ENCODE results near the gene TRPC1. TPM values are rescaled to one million over a fixed set of nuclear protein-coding genes. Genes with fewer than 3 reads are reported as not detected.

The TRPC1 gene
- total RNA-seq = 10 to 100 TPM in 1 of 3 donors, 1 to 10 TPM in 1, under 1 TPM in 1; 0.87 to 11.4 (median 2.0) TPM
- long read RNA-seq, donor 1, full-length matches to known transcripts = 3 of 7 reads
- long read RNA-seq, donor 1, partial matches to known transcripts = 2 of 7 reads
- long read RNA-seq, donor 1, other reads (novel, unspliced or antisense) = 2 of 7 reads
- long read RNA-seq, donor 2 = 0 reads

DNA sequence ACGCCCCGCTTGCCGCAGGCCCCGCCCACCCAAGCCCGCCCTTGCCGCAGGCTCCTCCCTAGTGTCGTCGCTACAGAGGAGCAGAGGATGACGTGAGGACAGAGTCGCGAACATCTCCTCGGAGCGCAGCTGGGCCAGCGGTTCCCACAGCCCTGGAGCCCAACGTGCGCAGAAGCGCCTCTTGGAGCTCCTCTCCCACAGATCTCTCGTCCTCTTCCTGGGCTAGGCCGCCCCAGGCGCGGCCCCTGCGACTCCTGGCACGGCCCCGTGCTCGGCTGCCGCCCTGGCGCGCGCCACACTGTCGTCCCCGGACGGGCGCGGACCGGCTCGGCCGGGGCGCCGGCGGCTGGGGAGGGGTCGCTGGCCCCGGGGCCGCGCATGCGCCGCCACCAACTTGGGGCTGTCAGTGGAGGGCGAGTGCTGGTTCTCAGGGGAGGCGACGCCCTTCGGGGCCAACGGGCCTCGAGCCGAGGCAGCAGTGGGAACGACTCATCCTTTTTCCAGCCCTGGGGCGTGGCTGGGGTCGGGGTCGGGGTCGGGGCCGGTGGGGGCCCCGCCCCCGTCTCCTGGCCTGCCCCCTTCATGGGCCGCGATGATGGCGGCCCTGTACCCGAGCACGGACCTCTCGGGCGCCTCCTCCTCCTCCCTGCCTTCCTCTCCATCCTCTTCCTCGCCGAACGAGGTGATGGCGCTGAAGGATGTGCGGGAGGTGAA lies at the start of gene TRPC1:
TSS of gene TRPC1 (plus strand) at position 67 of the 714 bp plus-strand sequence. CDS start at position 593, 526 bp downstream.
- no peak for TF ChIP-seq CTCF (IDR thresholded peaks at IDR 0.05)
- Histone ChIP-seq H3K9me3 (peaks cover 2% of the 10 kb centered on the region), H3K36me3 (ENCODE audit: low read depth) (no peaks in the 10 kb centered on the region), H3K4me1 (ENCODE audit: low read depth) (peaks cover 4% of the 10 kb centered on the region), H3K4me3 (peak within 1 kb of the TSS; percentile 40)
- DNase-seq (peak; percentile 68 to 79 (median 79)), ATAC-seq (peak; percentile 95)
- intact Hi-C loops (cut with DNase I, micrococcal nuclease) = no loop called here

DNA sequence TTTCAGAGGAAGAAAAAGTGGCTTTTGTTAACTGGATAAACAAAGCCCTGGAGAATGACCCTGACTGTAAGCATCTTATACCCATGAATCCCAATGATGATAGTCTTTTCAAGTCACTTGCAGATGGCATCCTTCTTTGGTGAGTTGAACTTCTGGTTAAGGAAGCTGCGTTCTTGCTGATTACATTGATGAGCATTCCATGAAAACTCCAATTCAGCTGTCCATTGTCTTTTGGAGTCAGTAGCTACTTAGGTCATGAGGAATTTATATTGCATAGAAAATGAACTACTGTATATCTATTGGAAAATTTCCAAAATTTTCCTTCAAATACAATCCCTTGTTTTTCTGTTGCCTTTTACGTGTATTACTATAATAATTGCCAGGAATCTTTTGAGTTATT lies 47.7 kb upstream of the TRPC1 start:
- ATAC-seq (no peak), DNase-seq (no peak)
- H3K4me1 ChIP-seq (ENCODE audit: low read depth) = peaks cover 3% of the 10 kb centered on the region
- intact Hi-C loops (cut with DNase I, micrococcal nuclease) = no loop called here
- H3K9me3 ChIP-seq = no peaks in the 10 kb centered on the region
- no peaks in the 10 kb centered on the region for H3K36me3 ChIP-seq (ENCODE audit: low read depth)
- H3K4me3 ChIP-seq = no peak overlapping the region
- TF ChIP-seq CTCF (IDR thresholded peaks at IDR 0.05) = no peak

GRCh38 chr3:142680710-142681109 lies 43.1 kb upstream of the TRPC1 start:
- H3K36me3 ChIP-seq (ENCODE audit: low read depth) = no peaks in the 10 kb centered on the region
- DNase-seq (no peak), ATAC-seq (peak; percentile 30)
- no peak for TF ChIP-seq CTCF (IDR thresholded peaks at IDR 0.05)
- peaks cover 3% of the 10 kb centered on the region for H3K4me1 ChIP-seq (ENCODE audit: low read depth)
- intact Hi-C loops (cut with DNase I, micrococcal nuclease) = no loop called here
- no peaks in the 10 kb centered on the region for H3K9me3 ChIP-seq
- no peak overlapping the region for H3K4me3 ChIP-seq

DNA sequence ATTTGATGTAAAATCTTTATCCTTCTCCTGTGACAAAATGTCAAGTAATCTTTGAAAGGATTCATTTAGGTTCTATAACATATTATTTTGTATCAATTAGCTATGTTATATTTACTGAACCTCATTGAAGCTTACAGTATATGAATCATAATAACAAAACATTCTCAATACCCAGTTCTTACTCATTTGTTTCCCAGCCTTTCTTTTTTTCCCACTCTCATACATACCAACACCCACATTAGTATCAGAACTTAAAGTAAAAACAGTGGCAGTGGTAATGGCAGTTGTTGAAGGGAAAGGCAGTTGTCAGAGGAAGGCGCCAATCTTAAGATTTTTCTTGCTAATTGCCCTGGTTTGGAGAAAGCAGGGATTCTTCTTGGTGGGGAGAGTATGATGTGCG lies 33.2 kb upstream of the TRPC1 start:
- no peaks in the 10 kb centered on the region for H3K36me3 ChIP-seq (ENCODE audit: low read depth)
- intact Hi-C loops (cut with DNase I, micrococcal nuclease) = no loop called here

DNA sequence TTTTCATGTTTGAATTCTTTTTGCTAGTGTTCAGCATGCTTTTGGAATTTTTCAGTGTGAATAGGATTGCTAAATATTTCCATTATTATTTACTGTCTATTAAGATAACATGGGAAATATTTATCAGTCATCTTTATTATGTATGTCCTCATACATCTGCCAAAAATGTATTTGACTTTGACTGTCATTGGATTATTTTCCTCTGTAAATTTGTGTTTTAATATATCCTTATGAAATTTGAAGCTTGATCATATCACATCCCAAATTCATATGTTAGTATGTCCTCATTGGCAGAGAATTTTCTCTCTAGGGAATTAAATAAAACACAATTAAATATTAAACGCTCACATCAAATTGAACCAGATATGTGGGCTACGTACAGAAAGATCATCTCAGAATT lies 32.3 kb upstream of the TRPC1 start:
- intact Hi-C loops (cut with DNase I, micrococcal nuclease) = no loop called here
- ATAC-seq (no peak), DNase-seq (no peak)
- no peaks in the 10 kb centered on the region for H3K4me1 ChIP-seq (ENCODE audit: low read depth)
- no peaks in the 10 kb centered on the region for H3K36me3 ChIP-seq (ENCODE audit: low read depth)
- H3K9me3 ChIP-seq = no peaks in the 10 kb centered on the region
- TF ChIP-seq CTCF (IDR thresholded peaks at IDR 0.05) = no peak
- no peak overlapping the region for H3K4me3 ChIP-seq

More for the DNA sequence above, 33.2 kb upstream of the TRPC1 start:
- no peaks in the 10 kb centered on the region for H3K9me3 ChIP-seq
- no peaks in the 10 kb centered on the region for H3K4me1 ChIP-seq (ENCODE audit: low read depth)
- H3K4me3 ChIP-seq = no peak overlapping the region
- no peak for DNase-seq
- no peak for TF ChIP-seq CTCF (IDR thresholded peaks at IDR 0.05)
- no peak for ATAC-seq

Measured in mucosa of descending colon (tissue), 3 donors.